CD14-positive monocyte (primary cell): Measurements from ENCODE around the gene FPR3. TPM values are rescaled to one million over a fixed set of nuclear protein-coding genes. Genes with fewer than 3 reads are reported as not detected.

Experiments
- DNase-seq, 3 donors: peaks; one replicate each; pipeline ENCODE4 v3.0.0-alpha.2; 2011 to 2022
- H2AFZ ChIP-seq: 2 replicates; pipeline ENCODE4 v1.6.0; 2012; ENCODE audit warnings: mild to moderate bottlenecking, low read depth, low read length, inconsistent platforms; ENCODE audit not compliant: insufficient read depth, poor library complexity, severe bottlenecking
- H3K27ac ChIP-seq, 2 donors: 1 replicate in 1 of 2; 2 replicates in 1 of 2; pipeline ENCODE4 v1.5.1; 2012 to 2013; ENCODE audit warnings: low read length in 2 of 2, control low read depth in 1 of 2, inconsistent platforms in 1 of 2, low read depth in 1 of 2, mild to moderate bottlenecking in 1 of 2
- H3K27me3 ChIP-seq, 2 donors: one replicate each; pipeline versions ENCODE4 v1.6.0 to v1.6.1; 2011 to 2013; ENCODE audit warnings: low read length in 2 of 2; ENCODE audit not compliant: control insufficient read depth in 2 of 2, insufficient read depth in 2 of 2
- H3K36me3 ChIP-seq, 2 donors: replicated peaks in 1 of 2; 1 replicate in 1 of 2; 2 replicates in 1 of 2; pipeline versions ENCODE4 v1.5.1 to v1.6.1; 2012 to 2013; ENCODE audit warnings: low read length in 2 of 2, control low read depth in 1 of 2, inconsistent platforms in 1 of 2, mild to moderate bottlenecking in 1 of 2; ENCODE audit not compliant: insufficient read depth in 2 of 2, control insufficient read depth in 1 of 2
- H3K4me1 ChIP-seq, 2 donors: 1 replicate in 1 of 2; 2 replicates in 1 of 2; pipeline versions ENCODE4 v1.5.1 to v1.6.1; 2012 to 2013; ENCODE audit warnings: low read length in 2 of 2, control low read depth in 1 of 2, inconsistent platforms in 1 of 2, mild to moderate bottlenecking in 1 of 2, moderate library complexity in 1 of 2; ENCODE audit not compliant: insufficient read depth in 2 of 2, control insufficient read depth in 1 of 2
- H3K4me2 ChIP-seq: replicated peaks from 2 replicates; pipeline ENCODE3; 2012; ENCODE audit warnings: low read length, moderate library complexity, mild to moderate bottlenecking; ENCODE audit not compliant: poor library complexity, severe bottlenecking; ENCODE audit errors: extremely low read depth
- H3K4me3 ChIP-seq, 3 experiments: fragments of 200-600 bp in 1 of 3; sonication (generic) in 1 of 3; replicated peaks in 1 of 3; 1 replicate in 2 of 3; 2 replicates in 1 of 3; pipeline ENCODE4 v1.5.1; 2011 to 2013; ENCODE audit warnings: low read length in 3 of 3, mild to moderate bottlenecking in 3 of 3, control low read depth in 2 of 3, low read depth in 2 of 3, inconsistent platforms in 1 of 3, moderate library complexity in 1 of 3
- H3K79me2 ChIP-seq: 2 replicates; pipeline ENCODE4 v1.6.0; 2012; ENCODE audit warnings: mild to moderate bottlenecking, control low read depth, inconsistent platforms, low read length, moderate library complexity; ENCODE audit not compliant: insufficient read depth
- H3K9ac ChIP-seq: 2 replicates; pipeline ENCODE4 v1.6.0; 2017; ENCODE audit warnings: low read length, mild to moderate bottlenecking; ENCODE audit not compliant: insufficient read depth, poor library complexity, severe bottlenecking
- H3K9me3 ChIP-seq, 2 donors: replicated peaks in 1 of 2; 1 replicate in 1 of 2; 2 replicates in 1 of 2; pipeline versions ENCODE4 v1.5.1 to v1.6.1; 2012 to 2013; ENCODE audit warnings: low read length in 2 of 2, control low read depth in 1 of 2; ENCODE audit not compliant: control insufficient read depth in 1 of 2, insufficient read depth in 1 of 2
- H4K20me1 ChIP-seq: 2 replicates; pipeline ENCODE4 v1.6.0; 2012; ENCODE audit warnings: mild to moderate bottlenecking, low read length, control low read depth, moderate library complexity; ENCODE audit not compliant: insufficient read depth
- H3K27ac Mint-ChIP-seq, 7 donors: one replicate each; pipeline ENCODE4 v1.8.0; 2020; ENCODE audit warnings: mild to moderate bottlenecking in 7 of 7, mixed read lengths in 7 of 7, moderate library complexity in 6 of 7, inconsistent platforms in 2 of 7
- H3K27me3 Mint-ChIP-seq, 3 donors: one replicate each; pipeline ENCODE4 v1.8.0; 2021 to 2022; ENCODE audit warnings: low read depth in 3 of 3, mild to moderate bottlenecking in 3 of 3, mixed read lengths in 3 of 3, moderate library complexity in 3 of 3, inconsistent platforms in 1 of 3
- H3K36me3 Mint-ChIP-seq, 2 donors: one replicate each; pipeline ENCODE4 v1.8.0; 2020; ENCODE audit warnings: mixed read lengths in 2 of 2, inconsistent platforms in 1 of 2, mild to moderate bottlenecking in 1 of 2
- H3K4me1 Mint-ChIP-seq: one replicate; pipeline ENCODE4 v1.8.0; 2020; ENCODE audit warnings: mild to moderate bottlenecking, mixed read lengths
- H3K4me3 Mint-ChIP-seq, 2 donors: one replicate each; pipeline ENCODE4 v1.8.0; 2020; ENCODE audit warnings: mild to moderate bottlenecking in 2 of 2, mixed read lengths in 2 of 2, moderate library complexity in 1 of 2
- H3K9me3 Mint-ChIP-seq, 7 donors: one replicate each; pipeline ENCODE4 v1.8.0; 2020 to 2022; ENCODE audit warnings: mixed read lengths in 7 of 7, mild to moderate bottlenecking in 6 of 7, moderate library complexity in 6 of 7, inconsistent platforms in 2 of 7
- CTCF ChIP-seq: fragments of 200-600 bp; IDR thresholded peaks from one replicate; pipeline ENCODE4 v1.8.0; 2022; ENCODE audit warnings: antibody characterized with exemption, mild to moderate bottlenecking
- WGBS: methylation state at CpG from one replicate; pipeline ENCODE4 v1.1.5; 2013; ENCODE audit warnings: missing lambda C conversion rate; ENCODE audit not compliant: insufficient coverage; 5-methylcytosine and 5-hydroxymethylcytosine counted together
- intact Hi-C, 2 donors: fragments of 100-400 bp; cut with micrococcal nuclease; formaldehyde crosslinking; loops; one replicate each; pipeline versions ENCODE4 v1.15.0 to v1.15.1; 2023
- polyA plus RNA-seq, 3 donors: library from polyadenylated mRNA; depleted of rRNA in 1 of 3; unstranded in 2 of 3; stranded (reverse) in 1 of 3; fragments of 300-500 nt in 2 of 3; fragments of >200 nt in 1 of 3; fragmentation: Illumina TruSeq in 2 of 3; gene quantifications; 1 replicate in 2 of 3; 2 replicates in 1 of 3; pipeline ENCODE4 v1.2.3, GENCODE V29; 2012 to 2021

FPR3 gene
- polyA plus RNA-seq, 3 donors: 1.4 to 3.8 (median 3.5) TPM

DNA sequence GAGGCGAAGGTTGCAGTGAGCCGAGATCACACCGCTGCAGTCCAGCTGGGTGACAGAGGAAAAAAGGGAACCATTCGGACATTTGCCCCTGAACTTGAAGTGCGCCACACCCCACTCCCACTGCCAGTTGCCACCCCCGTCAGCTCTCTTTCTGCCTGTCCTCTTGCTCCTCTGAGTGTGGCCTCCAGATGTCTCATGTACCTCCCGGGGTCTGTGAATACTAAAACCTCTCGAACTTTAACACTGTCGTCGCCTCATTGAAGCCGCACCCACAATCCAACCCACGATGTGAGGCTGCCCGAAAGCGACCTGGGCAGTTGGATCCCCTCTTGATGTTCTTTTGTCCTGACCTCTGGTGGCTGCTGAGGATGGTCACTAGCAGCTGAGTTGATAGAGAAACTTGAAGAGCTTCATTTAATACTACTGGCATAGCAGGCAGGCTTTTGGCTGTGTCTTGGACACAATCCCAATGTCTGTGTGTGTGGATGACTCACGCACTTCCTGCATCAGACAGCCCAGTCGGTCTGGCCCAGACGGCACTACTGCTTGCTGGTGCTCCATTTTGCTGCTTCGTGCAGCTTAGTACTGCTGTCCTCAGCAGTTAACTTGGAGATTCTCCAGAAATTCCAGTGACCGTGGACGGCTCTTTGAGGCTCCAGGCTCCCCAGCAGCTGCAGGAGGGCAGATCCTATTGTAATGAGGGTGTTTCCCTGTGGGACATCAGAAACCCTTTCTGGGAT lies 4.2 kb downstream of the FPR3 start:
- WGBS: 48% methylated on average over 13 of the region's 20 CpGs
- H3K27ac ChIP-seq: peak overlapping the region; percentile 83 to 93
- no peaks in the 10 kb centered on the region for H3K9me3 ChIP-seq
- peaks cover 0 to 11% (median 7%) of the 10 kb centered on the region in 7 donors for H3K9me3 Mint-ChIP-seq
- no peak for TF ChIP-seq CTCF
- intact Hi-C loops: no loop called here
- no peaks in the 10 kb centered on the region for H3K36me3 ChIP-seq
- H3K4me2 ChIP-seq: peak overlapping the region; percentile 14
- DNase-seq: peak; percentile 91 to 98 (median 96)
- no peaks in the 10 kb centered on the region for H3K27me3 ChIP-seq
- H3K4me1 ChIP-seq: peaks cover 65 to 80% of the 10 kb centered on the region in 2 donors
- no peaks in the 10 kb centered on the region for H3K79me2 ChIP-seq
- peak overlapping the region in 1 of 3 experiments; percentile 9 for H3K4me3 ChIP-seq
- H3K4me1 Mint-ChIP-seq: peaks cover 71% of the 10 kb centered on the region
- peak overlapping the region; percentile 13 for H2AFZ ChIP-seq
- no peaks in the 10 kb centered on the region for H4K20me1 ChIP-seq
- peak overlapping the region; percentile 90 to 98 (median 96) for H3K27ac Mint-ChIP-seq
- H3K27me3 Mint-ChIP-seq: peaks cover 0 to 8% (median 3%) of the 10 kb centered on the region in 3 donors
- H3K36me3 Mint-ChIP-seq: peaks cover 3 to 9% of the 10 kb centered on the region in 2 donors
- peak overlapping the region; percentile 48 for H3K9ac ChIP-seq
- peak overlapping the region; percentile 24 to 44 for H3K4me3 Mint-ChIP-seq

DNA sequence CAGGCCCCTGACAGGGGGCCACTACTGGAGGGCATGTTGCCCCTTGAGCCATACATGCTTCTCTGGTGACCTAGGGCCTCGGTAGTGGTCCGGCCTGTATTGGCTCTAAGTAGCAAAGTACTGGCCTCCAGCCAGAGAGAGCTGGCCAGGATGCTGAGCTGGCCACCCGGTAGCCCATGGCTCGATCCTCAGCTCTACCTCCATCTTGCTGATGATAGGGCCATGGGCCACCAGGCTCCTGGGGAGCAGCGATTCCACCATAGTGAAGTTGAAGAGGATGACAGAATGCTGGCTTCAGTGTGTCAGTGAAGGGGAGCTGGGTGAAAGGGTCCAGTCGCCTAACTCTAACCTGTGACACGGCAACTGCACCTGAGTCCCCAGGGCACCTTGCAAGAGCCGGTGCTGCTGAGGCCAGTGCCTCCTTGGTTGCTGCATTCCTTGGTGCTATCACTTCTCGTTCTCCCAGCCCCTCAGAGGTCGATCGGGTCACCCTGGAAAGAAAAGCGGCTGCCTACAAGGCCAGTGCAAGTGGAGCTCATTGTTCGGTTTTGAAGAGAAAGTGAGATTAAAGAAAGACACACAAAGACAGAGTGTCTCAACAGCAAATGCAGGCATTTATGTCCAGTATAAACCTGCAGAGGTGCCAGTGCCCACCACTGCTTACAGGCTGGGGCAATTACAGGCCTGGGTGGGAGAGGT lies 5.0 kb downstream of the FPR3 start:
- Histone ChIP-seq H3K27ac (peak overlapping the region; percentile 83 to 93), H2AFZ (peak overlapping the region; percentile 13), H3K9me3 (no peaks in the 10 kb centered on the region), H3K79me2 (no peaks in the 10 kb centered on the region), H3K4me3 (peak overlapping the region in 1 of 3 experiments; percentile 1), H3K9ac (peak overlapping the region; percentile 48), H4K20me1 (no peaks in the 10 kb centered on the region), H3K4me1 (peaks cover 64 to 80% of the 10 kb centered on the region in 2 donors), H3K4me2 (peak overlapping the region; percentile 14), H3K27me3 (no peaks in the 10 kb centered on the region), H3K36me3 (no peaks in the 10 kb centered on the region)
- Mint-ChIP-seq H3K4me1 (peaks cover 69% of the 10 kb centered on the region), H3K27ac (peak overlapping the region; percentile 79 to 98 (median 95)), H3K27me3 (peaks cover 2 to 8% (median 3%) of the 10 kb centered on the region in 3 donors), H3K9me3 (peaks cover 0 to 14% (median 3%) of the 10 kb centered on the region in 7 donors), H3K36me3 (peaks cover 3 to 12% of the 10 kb centered on the region in 2 donors), H3K4me3 (no peak overlapping the region)
- intact Hi-C loops: no loop called here
- DNase-seq: no peak
- 97% methylated on average over 7 of the region's 13 CpGs for WGBS
- no peak for TF ChIP-seq CTCF
